Neural cell (in vitro differentiated cells): Measurements from ENCODE around the gene RASAL2. TPM values are rescaled to one million over a fixed set of nuclear protein-coding genes. Genes with fewer than 3 reads are reported as not detected.

Experiments used
- H2AFZ ChIP-seq: fragments of 200-600, 300-800 bp; sonication (generic), shearing (Covaris generic); 2 replicates; pipeline ENCODE4 v1.6.0; 2014; ENCODE audit warnings: low read depth, mild to moderate bottlenecking, antibody characterized with exemption, low read length, moderate library complexity
- H3F3A ChIP-seq: fragments of 200-600 bp; shearing (Covaris generic); 2 replicates; pipeline ENCODE4 v1.6.1; 2016; ENCODE audit warnings: mild to moderate bottlenecking, moderate library complexity, mixed read lengths, antibody characterized with exemption, low read length; ENCODE audit not compliant: insufficient read depth, poor library complexity, severe bottlenecking
- H3K27ac ChIP-seq: fragments of 200-600, 300-800 bp; sonication (generic), shearing (Covaris generic); 2 replicates; pipeline ENCODE4 v1.5.1; 2014; ENCODE audit warnings: mild to moderate bottlenecking, low read length, moderate library complexity
- H3K27me3 ChIP-seq: fragments of 300-800, 200-600 bp; sonication (generic), shearing (Covaris generic); 2 replicates; pipeline ENCODE4 v1.6.0; 2014; ENCODE audit warnings: mild to moderate bottlenecking, low read depth, low read length, moderate library complexity; ENCODE audit not compliant: insufficient read depth
- H3K36me3 ChIP-seq: fragments of 300-800, 200-600 bp; sonication (generic), shearing (Covaris generic); 2 replicates; pipeline ENCODE4 v1.5.1; 2014; ENCODE audit warnings: mild to moderate bottlenecking, antibody characterized with exemption, low read length, moderate library complexity; ENCODE audit not compliant: insufficient read depth
- H3K4me2 ChIP-seq: fragments of 300-800, 200-600 bp; sonication (generic), shearing (Covaris generic); 2 replicates; pipeline ENCODE4 v1.6.0; 2014; ENCODE audit warnings: mild to moderate bottlenecking, low read length
- H3K4me3 ChIP-seq: fragments of 300-800, 200-600 bp; sonication (generic), shearing (Covaris generic); 2 replicates; pipeline ENCODE4 v1.5.1; 2014; ENCODE audit warnings: mild to moderate bottlenecking, low read length, moderate library complexity
- H3K79me2 ChIP-seq: fragments of 200-600 bp; shearing (Covaris generic); replicated peaks from 2 replicates; pipeline ENCODE4 v1.6.0; 2014; ENCODE audit warnings: mild to moderate bottlenecking, low read length, moderate library complexity; ENCODE audit not compliant: insufficient read depth
- H3K9ac ChIP-seq: fragments of 300-800, 200-600 bp; sonication (generic), shearing (Covaris generic); 2 replicates; pipeline ENCODE4 v1.6.1; 2016; ENCODE audit warnings: mild to moderate bottlenecking, low read length, mixed read lengths
- H3K9me2 ChIP-seq: fragments of 200-600 bp; shearing (Covaris generic); 2 replicates; pipeline ENCODE4 v1.6.1; 2016; ENCODE audit warnings: mild to moderate bottlenecking, low read length, mixed read lengths; ENCODE audit not compliant: insufficient read depth
- H3K9me3 ChIP-seq: fragments of 200-600, 300-800 bp; sonication (generic), shearing (Covaris generic); 2 replicates; pipeline ENCODE4 v1.6.1; 2016; ENCODE audit warnings: mild to moderate bottlenecking, mixed run types, low read length, moderate library complexity, mixed read lengths
- H4K20me1 ChIP-seq: fragments of 200-600 bp; shearing (Covaris generic); 2 replicates; pipeline ENCODE4 v1.6.1; 2016; ENCODE audit warnings: mild to moderate bottlenecking, mixed run types; ENCODE audit not compliant: insufficient read depth
- CTCF ChIP-seq: fragments of 450-650 bp; IDR thresholded peaks from 2 replicates; pipeline ENCODE4 v1.5.1; 2014; ENCODE audit warnings: antibody characterized with exemption, mild to moderate bottlenecking, moderate library complexity; ENCODE audit not compliant: poor library complexity, severe bottlenecking
- EP300 ChIP-seq: fragments of 450-650 bp; conservative IDR thresholded peaks from 2 replicates; pipeline ENCODE4 v1.6.1; 2014; ENCODE audit warnings: antibody characterized with exemption, mild to moderate bottlenecking, moderate library complexity; ENCODE audit not compliant: poor library complexity, severe bottlenecking
- EZH2 ChIP-seq: fragments of 200-600, 300-800 bp; shearing (Covaris generic), sonication (generic); IDR thresholded peaks from 2 replicates; pipeline ENCODE4 v1.6.1; 2014; ENCODE audit warnings: antibody characterized with exemption, low read length, borderline replicate concordance, mild to moderate bottlenecking; ENCODE audit not compliant: insufficient read depth, poor library complexity, severe bottlenecking
- MXI1 ChIP-seq: fragments of 450-650 bp; conservative IDR thresholded peaks from 2 replicates; pipeline ENCODE4 v1.6.1; 2014; ENCODE audit warnings: antibody characterized with exemption, mild to moderate bottlenecking; ENCODE audit not compliant: poor library complexity, severe bottlenecking
- RAD21 ChIP-seq: fragments of 450-650 bp; conservative IDR thresholded peaks from 2 replicates; pipeline ENCODE4 v1.6.1; 2014; ENCODE audit warnings: antibody characterized with exemption, mild to moderate bottlenecking, moderate library complexity
- SMC3 ChIP-seq: fragments of 450-650 bp; conservative IDR thresholded peaks from 2 replicates; pipeline ENCODE4 v1.6.1; 2014; ENCODE audit warnings: antibody characterized with exemption, mild to moderate bottlenecking, moderate library complexity; ENCODE audit not compliant: poor library complexity
- TAF1 ChIP-seq: IDR thresholded peaks from 2 replicates; pipeline ENCODE4 v1.6.1; 2012; ENCODE audit warnings: low read depth
- polyA plus RNA-seq: library from polyadenylated mRNA; depleted of rRNA; stranded (reverse); fragments of >200 nt; gene quantifications from 2 replicates; pipeline ENCODE4 v1.2.3, GENCODE V29; 2014
- TF ChIP-seq, protein P1 (sequence below): IDR thresholded peaks from 2 replicates; pipeline ENCODE4 v1.6.1; 2012; ENCODE audit warnings: borderline replicate concordance

Gene RASAL2
- polyA plus RNA-seq, 1 donor from 2014 or later = 73.3 TPM

DNA sequence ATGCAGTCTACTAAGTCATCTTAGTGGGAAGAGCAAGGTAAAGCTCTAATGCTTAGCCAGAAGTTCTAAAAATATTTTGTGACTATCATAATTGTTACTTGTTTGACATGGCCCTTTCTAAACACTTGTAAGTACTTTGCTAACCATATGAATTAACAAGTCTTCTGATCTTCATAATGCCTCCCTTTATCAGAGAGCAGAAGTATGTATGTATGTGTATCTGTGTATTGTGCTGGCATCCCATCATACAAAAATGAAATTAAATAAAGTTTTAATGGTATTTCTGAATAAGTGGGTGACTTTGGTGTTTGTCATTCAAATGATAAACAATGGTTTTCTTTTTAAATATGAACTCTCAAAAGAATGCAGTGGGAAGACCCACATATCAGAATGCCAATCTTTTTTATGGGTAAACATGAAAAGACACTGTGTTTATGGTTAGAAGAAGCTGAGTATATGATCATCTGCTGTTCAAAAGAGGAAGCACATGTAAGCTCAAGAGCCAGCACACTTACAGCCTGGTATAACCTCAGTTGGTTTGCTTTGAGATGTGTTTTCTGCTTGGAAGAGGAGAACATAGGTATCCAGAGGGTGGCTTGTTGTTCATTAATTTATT is 243.3 kb downstream of the RASAL2 start:
- Histone ChIP-seq H4K20me1 (no peaks in the 10 kb centered on the region), H3K9me3 (no peaks in the 10 kb centered on the region), H3F3A (no peaks in the 10 kb centered on the region), H3K9me2 (no peaks in the 10 kb centered on the region), H3K4me3 (no peak overlapping the region), H3K4me2 (no peak overlapping the region), H2AFZ (no peak overlapping the region), H3K79me2 (peaks cover 5% of the 10 kb centered on the region), H3K9ac (no peak overlapping the region), H3K27me3 (no peaks in the 10 kb centered on the region), H3K36me3 (no peaks in the 10 kb centered on the region), H3K27ac (no peak overlapping the region)
- no peak for TF ChIP-seq SMC3
- TF ChIP-seq, protein P1, sequence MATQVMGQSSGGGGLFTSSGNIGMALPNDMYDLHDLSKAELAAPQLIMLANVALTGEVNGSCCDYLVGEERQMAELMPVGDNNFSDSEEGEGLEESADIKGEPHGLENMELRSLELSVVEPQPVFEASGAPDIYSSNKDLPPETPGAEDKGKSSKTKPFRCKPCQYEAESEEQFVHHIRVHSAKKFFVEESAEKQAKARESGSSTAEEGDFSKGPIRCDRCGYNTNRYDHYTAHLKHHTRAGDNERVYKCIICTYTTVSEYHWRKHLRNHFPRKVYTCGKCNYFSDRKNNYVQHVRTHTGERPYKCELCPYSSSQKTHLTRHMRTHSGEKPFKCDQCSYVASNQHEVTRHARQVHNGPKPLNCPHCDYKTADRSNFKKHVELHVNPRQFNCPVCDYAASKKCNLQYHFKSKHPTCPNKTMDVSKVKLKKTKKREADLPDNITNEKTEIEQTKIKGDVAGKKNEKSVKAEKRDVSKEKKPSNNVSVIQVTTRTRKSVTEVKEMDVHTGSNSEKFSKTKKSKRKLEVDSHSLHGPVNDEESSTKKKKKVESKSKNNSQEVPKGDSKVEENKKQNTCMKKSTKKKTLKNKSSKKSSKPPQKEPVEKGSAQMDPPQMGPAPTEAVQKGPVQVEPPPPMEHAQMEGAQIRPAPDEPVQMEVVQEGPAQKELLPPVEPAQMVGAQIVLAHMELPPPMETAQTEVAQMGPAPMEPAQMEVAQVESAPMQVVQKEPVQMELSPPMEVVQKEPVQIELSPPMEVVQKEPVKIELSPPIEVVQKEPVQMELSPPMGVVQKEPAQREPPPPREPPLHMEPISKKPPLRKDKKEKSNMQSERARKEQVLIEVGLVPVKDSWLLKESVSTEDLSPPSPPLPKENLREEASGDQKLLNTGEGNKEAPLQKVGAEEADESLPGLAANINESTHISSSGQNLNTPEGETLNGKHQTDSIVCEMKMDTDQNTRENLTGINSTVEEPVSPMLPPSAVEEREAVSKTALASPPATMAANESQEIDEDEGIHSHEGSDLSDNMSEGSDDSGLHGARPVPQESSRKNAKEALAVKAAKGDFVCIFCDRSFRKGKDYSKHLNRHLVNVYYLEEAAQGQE = no peak

DNA sequence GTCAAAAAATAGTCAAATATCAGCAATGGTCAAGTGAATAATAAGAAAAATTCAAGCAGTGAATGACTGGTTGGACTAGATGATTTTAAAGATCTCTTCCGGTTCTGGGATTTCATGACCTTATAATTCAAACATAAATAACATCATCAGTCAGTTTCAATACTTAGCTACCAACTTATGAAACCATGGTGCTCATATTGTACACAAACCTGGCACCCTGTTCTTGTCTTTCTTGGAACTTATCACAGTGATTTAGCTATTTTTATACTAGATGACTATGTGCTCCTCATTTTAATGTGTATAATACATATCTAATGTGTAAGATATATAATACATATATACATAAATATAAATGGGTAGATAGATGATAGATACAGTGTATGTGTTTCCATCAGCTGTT is 245.9 kb downstream of the RASAL2 start:
- H3K4me2 ChIP-seq = no peak overlapping the region
- H3K27me3 ChIP-seq = no peaks in the 10 kb centered on the region
- H3K4me3 ChIP-seq = no peak overlapping the region
- H3K79me2 ChIP-seq = peaks cover 18% of the 10 kb centered on the region
- no peaks in the 10 kb centered on the region for H3K36me3 ChIP-seq
- no peaks in the 10 kb centered on the region for H3K9me2 ChIP-seq
- H3K27ac ChIP-seq = no peak overlapping the region
- no peak overlapping the region for H2AFZ ChIP-seq
- H4K20me1 ChIP-seq = no peaks in the 10 kb centered on the region
- no peak overlapping the region for H3K9ac ChIP-seq
- no peaks in the 10 kb centered on the region for H3K9me3 ChIP-seq
- TF ChIP-seq RAD21 (no peak), MXI1 (no peak), EP300 (no peak), TAF1 (no peak), SMC3 (no peak), EZH2 (no peak), CTCF (no peak)
- TF ChIP-seq, protein P1 = no peak
- no peaks in the 10 kb centered on the region for H3F3A ChIP-seq
